Endothelial cell (in vitro differentiated cells): Measurements from ENCODE around the gene GALNT6. TPM values are rescaled to one million over a fixed set of nuclear protein-coding genes. Genes with fewer than 3 reads are reported as not detected.
"Not testable (repeated sequence)": the region's sequence is repeated elsewhere in the genome, so short reads cannot be mapped to it uniquely, and the experiment has no call there.

ENCODE experiments used
- DNase-seq: peaks from one replicate; pipeline ENCODE4 v3.0.0; 2021; ENCODE audit warnings: low spot score
- H3K27ac Mint-ChIP-seq: one replicate; pipeline ENCODE4 v1.8.0; 2021; ENCODE audit warnings: mixed read lengths, inconsistent platforms; ENCODE audit not compliant: unreplicated experiment
- H3K27me3 Mint-ChIP-seq: one replicate; pipeline ENCODE4 v1.8.0; 2021; ENCODE audit warnings: mild to moderate bottlenecking, moderate library complexity, mixed read lengths, inconsistent platforms; ENCODE audit not compliant: unreplicated experiment
- H3K36me3 Mint-ChIP-seq: one replicate; pipeline ENCODE4 v1.8.0; 2021; ENCODE audit warnings: mild to moderate bottlenecking, low read depth, mixed read lengths, inconsistent platforms; ENCODE audit not compliant: unreplicated experiment
- H3K4me1 Mint-ChIP-seq: one replicate; pipeline ENCODE4 v1.8.0; 2021; ENCODE audit warnings: mild to moderate bottlenecking, mixed read lengths, inconsistent platforms; ENCODE audit not compliant: unreplicated experiment
- H3K4me3 Mint-ChIP-seq: one replicate; pipeline ENCODE4 v1.8.0; 2021; ENCODE audit warnings: mild to moderate bottlenecking, mixed read lengths, inconsistent platforms; ENCODE audit not compliant: unreplicated experiment
- H3K9me3 Mint-ChIP-seq: one replicate; pipeline ENCODE4 v1.8.0; 2021; ENCODE audit warnings: mixed read lengths, inconsistent platforms; ENCODE audit not compliant: unreplicated experiment
- CTCF ChIP-seq: fragments of 200-600 bp; sonication (generic); IDR thresholded peaks from one replicate; pipeline ENCODE4 v1.5.0; 2021; ENCODE audit warnings: antibody characterized with exemption; ENCODE audit not compliant: unreplicated experiment
- total RNA-seq: library from RNA; stranded (reverse); fragmentation: NEBNext Ultra II Directional; extraction: Animal tissue kit (Norgen Biotek cat#: 25700); gene quantifications from one replicate; pipeline ENCODE4 v1.2.1, GENCODE V29; 2021; ENCODE audit not compliant: unreplicated experiment

The GALNT6 gene
- total RNA-seq, 1 donor from 2014 or later: 12.5 TPM

GRCh38 chr12:51342416-51342815, 48.8 kb downstream of the GALNT6 start:
- Mint-ChIP-seq H3K27ac (no peak overlapping the region), H3K36me3 (peaks cover 3% of the 10 kb centered on the region), H3K4me1 (peaks cover 12% of the 10 kb centered on the region), H3K4me3 (no peak overlapping the region), H3K9me3 (no peaks in the 10 kb centered on the region), H3K27me3 (peaks cover 8% of the 10 kb centered on the region)
- DNase-seq: no peak
- no peak for TF ChIP-seq CTCF

- peak; percentile 70 for DNase-seq
- H3K27ac Mint-ChIP-seq: no peak overlapping the region
- H3K4me1 Mint-ChIP-seq: peaks cover 12% of the 10 kb centered on the region
- H3K36me3 Mint-ChIP-seq: peaks cover 3% of the 10 kb centered on the region
- no peak overlapping the region for H3K4me3 Mint-ChIP-seq
- H3K27me3 Mint-ChIP-seq: peaks cover 6% of the 10 kb centered on the region
- H3K9me3 Mint-ChIP-seq: no peaks in the 10 kb centered on the region
- peak; percentile 96 for TF ChIP-seq CTCF
These were observed 49.8 kb downstream of the GALNT6 start for GRCh38 chr12:51341251-51342007.

- Mint-ChIP-seq H3K27ac (no peak overlapping the region), H3K4me1 (peaks cover 12% of the 10 kb centered on the region), H3K36me3 (peaks cover 3% of the 10 kb centered on the region), H3K4me3 (no peak overlapping the region), H3K27me3 (peaks cover 6% of the 10 kb centered on the region), H3K9me3 (no peaks in the 10 kb centered on the region)
- no peak for TF ChIP-seq CTCF
- no peak for DNase-seq
These were observed 51.5 kb downstream of the GALNT6 start for GRCh38 chr12:51339750-51340149.

GRCh38 chr12:51337336-51337735, 53.9 kb downstream of the GALNT6 start:
- not testable (repeated sequence) for H3K27ac Mint-ChIP-seq, H3K27me3 Mint-ChIP-seq, H3K9me3 Mint-ChIP-seq, H3K4me3 Mint-ChIP-seq, H3K4me1 Mint-ChIP-seq, H3K36me3 Mint-ChIP-seq, DNase-seq

- TF ChIP-seq CTCF: no peak
- Mint-ChIP-seq H3K9me3 (no peaks in the 10 kb centered on the region), H3K27ac (no peak overlapping the region), H3K4me3 (peak overlapping the region; percentile 52), H3K4me1 (peaks cover under 1% of the 10 kb centered on the region), H3K36me3 (peaks cover 3% of the 10 kb centered on the region), H3K27me3 (peaks cover 3% of the 10 kb centered on the region)
- DNase-seq: no peak
These were observed 55.3 kb downstream of the GALNT6 start for GRCh38 chr12:51335931-51336330.
